HG03439 (cell line): ENCODE measurements around the gene ROGDI.
A peak's percentile ranks its signal among the peaks of the same experiment; 100 is the strongest.

Experiments
- ATAC-seq: cut with Tn5 transposase; IDR thresholded peaks from one replicate; pipeline ENCODE4 v1.9.1; 2021; ENCODE audit warnings: mild to moderate bottlenecking, moderate library complexity; ENCODE audit not compliant: unreplicated experiment

ROGDI gene

GRCh38 chr16:4814542-4815173 lies 12.2 kb upstream of the ROGDI start:
- no peak for ATAC-seq

DNA sequence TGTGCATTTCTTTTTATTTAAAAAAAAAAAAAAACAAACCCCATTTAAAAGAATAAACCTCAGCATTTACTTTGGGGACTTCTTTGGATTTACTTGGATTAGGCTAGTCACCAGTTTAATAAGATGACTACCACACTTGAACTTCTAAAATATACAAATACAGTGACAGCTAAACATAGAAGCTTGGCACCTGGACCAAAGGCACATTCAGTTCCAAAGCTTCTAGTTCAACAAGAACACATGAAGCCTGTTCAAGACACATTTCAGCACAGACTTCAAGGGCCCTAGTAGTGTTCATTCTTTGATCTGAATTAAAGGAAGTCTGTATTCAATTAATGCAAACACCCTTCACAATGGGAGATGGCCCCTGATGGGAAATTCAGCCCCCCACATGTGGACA lies 11.6 kb upstream of the ROGDI start:
- no peak for ATAC-seq

GRCh38 chr16:4813251-4814003 lies 11.0 kb upstream of the ROGDI start:
- no peak for ATAC-seq

DNA sequence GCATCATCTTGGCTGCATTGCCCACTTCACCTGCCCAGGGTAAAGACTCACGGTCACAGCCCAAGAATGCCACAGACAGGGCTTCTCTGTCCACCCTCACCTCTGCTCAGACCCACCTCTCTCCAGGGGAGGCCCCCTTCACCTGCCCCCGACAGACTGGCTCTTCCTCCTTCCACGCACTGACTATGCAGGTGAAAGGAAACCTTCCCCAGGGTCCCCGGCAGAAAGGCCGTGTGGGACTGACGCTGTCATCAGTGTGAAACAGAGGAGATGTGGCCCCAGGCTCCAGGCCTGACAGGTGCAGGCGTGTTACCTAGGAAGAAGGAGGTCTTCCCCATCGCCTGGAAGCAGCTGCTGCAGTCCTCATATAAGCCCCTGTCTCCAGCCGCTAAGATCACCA lies 9.3 kb upstream of the ROGDI start:
- no peak for ATAC-seq

DNA sequence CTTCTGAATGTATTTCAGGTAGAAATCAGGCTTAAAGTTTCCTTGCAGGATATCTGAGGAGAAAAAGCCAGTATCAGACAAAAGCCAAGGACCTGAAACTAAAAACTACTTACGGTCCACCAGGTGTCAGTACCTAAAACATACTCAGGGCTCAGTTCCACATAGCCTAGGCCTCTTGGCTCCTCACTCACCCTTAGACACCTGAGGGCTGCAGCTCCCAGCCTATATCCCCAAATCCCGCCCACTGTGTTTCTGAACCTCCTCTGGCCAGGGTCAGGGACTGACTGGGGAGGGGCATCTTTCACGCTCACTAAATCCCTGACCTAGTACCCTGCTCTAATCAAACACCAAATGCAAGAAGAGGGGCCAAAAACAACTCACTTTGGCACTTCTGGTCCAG lies 8.8 kb upstream of the ROGDI start:
- no peak for ATAC-seq

- no peak for ATAC-seq
Measured at GRCh38 chr16:4806280-4806679, 3.8 kb upstream of the ROGDI start.

- ATAC-seq = no peak
Measured at GRCh38 chr16:4805231-4805630, 2.8 kb upstream of the ROGDI start.

- no peak for ATAC-seq
Measured at GRCh38 chr16:4803898-4804762, 1.7 kb upstream of the ROGDI start.

- no peak for ATAC-seq
Measured at GRCh38 chr16:4803401-4803844, 990 bp upstream of the ROGDI start.

- ATAC-seq = peak; percentile 92
Measured at GRCh38 chr16:4802659-4803287, 340 bp upstream of the ROGDI start.

DNA sequence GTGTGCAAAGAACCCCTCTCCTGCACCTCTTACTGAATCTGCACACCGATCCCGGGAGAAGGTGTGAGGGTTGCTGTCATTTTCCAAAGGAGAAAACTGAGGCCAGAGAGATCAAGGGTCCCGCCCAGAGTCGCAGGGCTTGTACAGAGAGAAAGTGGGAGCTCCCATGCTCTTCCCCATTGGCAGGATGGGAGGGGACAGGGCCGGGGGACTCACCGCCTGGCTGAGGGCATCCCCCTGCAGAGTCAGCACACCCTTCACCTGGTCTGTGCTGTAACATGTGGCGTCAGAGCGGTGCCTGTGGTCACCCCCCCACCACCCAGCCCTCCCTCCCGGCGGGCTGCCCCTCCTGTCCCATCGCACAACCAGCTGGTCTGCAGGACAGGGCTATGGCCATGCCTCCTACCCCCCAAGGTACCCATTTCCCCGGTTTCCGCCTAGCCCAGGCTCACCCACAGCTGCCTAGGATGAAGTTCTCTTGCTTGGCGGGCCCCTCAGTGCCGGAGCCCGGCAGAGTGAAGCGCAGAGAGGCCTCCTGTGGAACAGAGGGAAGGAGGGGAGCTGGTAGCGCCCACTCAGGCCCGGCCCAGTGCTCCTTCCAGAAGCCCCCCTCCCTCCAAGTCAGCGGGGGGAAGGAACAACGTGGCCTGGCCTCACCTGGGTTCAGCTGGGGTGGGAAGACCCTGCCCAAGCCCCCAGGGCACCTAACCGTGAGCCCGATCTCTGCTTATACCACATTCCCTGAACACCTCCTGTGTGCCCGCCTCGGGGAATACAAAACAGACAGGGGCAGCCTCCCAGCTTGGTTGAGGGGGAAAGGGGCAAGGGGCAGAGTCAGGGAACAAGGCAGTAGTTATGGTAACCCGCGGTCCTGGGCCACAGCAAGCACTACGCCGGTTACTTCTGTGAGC lies 1.1 kb downstream of the ROGDI start:
- no peak for ATAC-seq

GRCh38 chr16:4800290-4801041 lies 2.0 kb downstream of the ROGDI start:
- no peak for ATAC-seq

- no peak for ATAC-seq
Measured at GRCh38 chr16:4799171-4799855, 3.1 kb downstream of the ROGDI start.

- no peak for ATAC-seq
Measured at GRCh38 chr16:4798456-4798855, 4.0 kb downstream of the ROGDI start.

DNA sequence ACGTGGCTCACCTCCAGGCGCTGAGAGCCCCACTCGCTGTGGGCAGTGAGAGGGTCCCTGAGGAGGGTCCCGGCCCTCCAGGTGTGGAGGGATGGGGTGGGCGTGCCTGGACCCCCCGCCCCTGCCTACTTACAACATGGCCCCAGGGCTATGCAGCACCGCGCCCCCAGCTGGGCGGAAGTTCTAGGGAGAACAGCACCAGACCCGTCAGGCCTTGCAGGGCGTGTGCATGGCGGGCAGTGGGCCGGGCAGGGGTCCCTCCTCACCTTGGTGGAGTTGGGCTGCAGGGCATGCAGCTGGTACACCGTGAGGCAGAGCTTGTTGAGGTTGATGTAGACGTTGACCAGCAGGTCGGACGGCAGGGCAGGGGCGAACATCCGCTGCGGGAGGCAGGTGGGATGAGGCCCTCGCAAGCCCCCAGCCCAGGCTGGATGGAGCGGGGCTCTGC lies 4.6 kb downstream of the ROGDI start:
- ATAC-seq = no peak

DNA sequence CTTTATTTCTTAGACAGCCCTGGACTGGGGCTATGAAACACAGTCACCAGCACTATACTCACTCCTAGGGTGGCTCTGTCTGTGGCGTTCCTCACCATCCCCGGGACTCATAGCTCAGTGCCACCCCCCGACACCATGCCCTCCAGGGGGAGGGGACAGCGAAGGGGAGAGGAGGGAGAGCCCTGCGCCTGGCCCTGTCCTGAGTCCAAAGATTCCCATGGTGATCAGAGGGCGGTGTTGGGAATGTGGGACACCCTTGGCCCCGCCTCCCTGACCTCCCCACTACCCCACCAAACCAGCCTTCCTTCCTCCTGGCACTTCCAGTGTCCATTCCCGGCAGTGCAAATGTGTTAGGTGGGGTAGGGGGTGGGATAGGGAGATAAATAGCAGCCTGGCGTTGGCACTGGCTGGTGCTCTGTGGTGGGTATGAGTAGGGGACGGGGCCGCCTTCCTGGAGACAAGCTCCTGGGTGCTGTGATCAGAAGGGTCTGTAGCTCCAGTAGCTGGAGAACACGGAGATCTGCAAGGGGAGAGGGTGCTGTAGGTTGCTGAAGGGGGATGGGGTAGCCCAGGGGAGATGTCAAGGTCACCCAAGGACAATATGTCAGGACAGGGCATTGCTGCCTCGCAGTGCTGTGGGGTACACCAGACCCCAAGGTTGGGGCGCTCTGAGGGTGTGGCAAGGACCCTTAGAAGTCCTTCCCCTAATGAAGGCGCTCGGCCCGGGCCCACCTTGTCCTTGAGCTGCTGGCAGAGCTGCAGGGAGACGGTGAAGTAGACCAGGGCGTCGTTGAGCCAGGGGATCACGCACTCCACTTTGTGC lies 5.2 kb downstream of the ROGDI start:
- ATAC-seq = no peak

DNA sequence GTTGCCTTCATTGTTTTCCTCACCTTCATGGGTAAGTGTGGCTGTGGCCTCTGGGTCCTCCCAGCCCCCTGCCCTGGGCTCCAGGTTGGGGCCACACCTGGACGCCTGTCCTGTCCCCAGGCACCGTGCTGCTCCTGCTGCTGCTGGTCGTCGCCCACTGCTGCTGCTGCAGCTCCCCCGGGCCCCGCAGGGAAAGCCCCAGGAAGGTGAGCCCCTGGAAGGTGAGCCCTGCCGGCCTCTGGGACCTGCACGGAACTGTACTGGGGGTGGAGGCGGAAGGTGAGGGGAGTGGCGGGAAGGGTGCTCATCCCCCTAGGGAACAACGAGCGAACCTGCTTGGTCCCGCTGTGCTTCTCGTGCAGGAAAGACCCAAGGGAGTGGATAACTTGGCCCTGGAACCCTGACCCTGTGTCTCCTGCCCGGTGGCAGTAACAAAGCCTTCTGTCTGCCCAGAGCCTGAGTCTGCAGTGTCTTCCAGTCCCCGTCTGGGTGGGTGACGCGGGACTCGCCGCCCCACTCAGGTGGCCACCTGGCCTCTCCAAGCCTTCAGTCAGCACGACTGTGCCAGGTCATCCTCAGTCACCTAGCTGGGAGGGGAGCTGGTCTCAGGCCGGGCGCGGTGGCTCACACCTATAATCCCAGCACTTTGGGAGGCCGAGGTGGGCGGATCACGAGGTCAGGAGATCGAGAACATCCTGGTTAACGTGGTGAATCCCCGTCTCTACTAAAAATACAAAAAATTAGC lies 6.4 kb downstream of the ROGDI start:
- no peak for ATAC-seq
